Stimulated activated naive CD4-positive, alpha-beta T cell (primary cell): ENCODE measurements around the gene RBM19.

Source experiments
- DNase-seq, 6 experiments: peaks; one replicate each; lab custom pipeline; 2025; lab: John Stamatoyannopoulos, UW

The RBM19 gene

DNA sequence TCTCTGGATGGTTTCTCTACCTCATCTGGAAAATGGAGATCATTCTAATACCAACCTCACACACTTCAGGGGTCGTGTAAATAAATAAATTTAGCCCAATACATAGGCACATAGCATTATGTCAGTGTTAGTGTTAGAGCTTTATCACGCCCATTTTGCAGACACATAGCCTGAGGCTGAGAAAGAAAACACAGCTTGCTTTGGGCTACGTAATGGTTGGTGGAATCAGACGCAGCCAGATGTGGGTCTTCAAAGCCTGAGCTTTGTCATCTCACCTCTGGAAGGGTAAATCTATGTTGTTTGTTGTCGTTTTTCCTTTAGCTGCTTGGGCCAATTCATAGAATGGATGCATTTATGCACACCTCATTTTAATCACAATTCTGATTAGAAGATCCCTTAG, 191.6 kb downstream of the RBM19 start:
- DNase-seq: no peak

DNA sequence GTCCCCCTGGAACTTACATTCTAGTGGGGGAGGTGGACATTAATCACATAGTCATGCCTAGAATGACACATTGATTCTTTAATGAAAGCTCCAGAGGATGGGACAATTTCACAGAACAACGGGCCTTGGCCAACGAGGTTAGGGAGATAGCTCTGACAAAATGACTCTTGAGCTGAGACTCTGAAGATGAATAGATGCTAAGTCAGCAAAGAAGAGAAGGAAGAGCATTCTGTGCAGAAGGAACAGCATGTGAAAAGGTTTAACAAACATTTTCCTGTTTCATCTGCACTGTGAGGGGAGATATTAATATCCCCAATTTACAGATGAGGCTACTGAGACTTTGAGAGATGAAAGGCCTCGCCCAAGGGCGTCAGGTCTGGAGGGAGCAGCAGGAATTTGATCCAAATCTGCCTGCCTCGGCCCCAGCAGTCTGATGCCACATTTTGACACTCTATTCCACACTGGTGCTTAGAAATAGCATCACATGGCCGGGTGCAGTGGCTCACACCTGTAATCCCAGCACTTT, 193.6 kb downstream of the RBM19 start:
- no peak for DNase-seq

DNA sequence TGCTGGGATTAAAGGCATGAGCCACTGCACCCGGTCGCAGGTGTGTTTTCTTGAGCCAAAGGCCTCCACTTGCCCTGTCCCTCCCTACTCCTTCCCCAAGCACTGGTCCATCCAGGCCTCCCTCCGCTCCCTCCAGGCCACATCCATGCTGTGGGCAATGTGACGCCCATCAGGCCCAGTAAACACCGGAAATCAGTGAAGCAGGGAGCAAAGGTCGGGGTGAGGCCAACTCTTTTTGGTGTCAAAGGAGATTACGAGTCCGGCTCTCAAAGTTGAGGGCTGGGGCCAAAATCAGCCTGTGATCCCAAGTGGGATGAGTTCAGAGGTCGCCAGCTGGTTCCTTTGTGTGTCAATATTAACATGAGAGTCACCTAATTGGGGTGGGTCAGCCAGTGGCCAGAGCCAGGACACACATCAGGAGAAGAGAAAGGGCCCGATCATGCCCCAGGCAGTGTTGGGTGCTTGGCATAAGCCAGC, 195.7 kb downstream of the RBM19 start:
- no peak for DNase-seq

DNA sequence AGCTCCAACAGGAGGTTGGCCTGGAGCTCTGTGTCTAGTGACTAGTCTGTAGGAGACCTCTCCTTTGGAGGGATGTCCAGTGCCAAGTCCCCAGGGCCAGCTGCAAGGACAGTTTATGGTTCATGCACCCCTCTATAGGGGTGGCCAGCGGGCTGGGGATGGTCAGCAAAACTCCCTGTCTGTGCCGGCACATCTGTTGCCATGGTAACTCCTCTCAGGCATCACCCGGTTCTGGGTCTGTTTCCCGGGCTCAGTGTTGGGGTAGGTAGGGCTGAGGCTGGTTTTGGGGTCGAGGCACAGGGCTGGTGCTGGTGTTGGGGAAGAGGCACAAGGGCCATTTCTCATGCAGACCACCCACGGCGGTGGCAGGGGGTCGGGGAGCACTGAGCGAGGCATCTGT, 196.8 kb downstream of the RBM19 start:
- no peak for DNase-seq

DNA sequence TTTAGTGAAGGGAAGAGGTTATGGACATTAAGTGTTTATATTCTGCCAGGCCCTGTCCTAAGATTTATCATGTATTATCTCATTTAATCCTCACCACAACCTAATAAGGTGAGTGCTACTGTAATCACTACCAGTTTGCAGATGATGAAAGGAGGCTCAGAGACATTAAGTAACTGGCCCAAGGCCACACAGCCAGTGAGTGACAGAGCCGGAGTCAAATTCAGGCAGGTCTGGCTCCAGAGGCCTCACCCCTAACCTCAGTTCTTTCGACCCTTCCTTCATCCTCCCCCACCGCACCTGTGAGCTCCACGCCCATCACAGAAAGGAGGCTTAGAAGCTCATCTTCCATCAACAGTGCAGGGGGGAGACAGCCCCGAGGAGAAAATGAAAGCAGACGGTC, 197.3 kb downstream of the RBM19 start:
- no peak for DNase-seq

DNA sequence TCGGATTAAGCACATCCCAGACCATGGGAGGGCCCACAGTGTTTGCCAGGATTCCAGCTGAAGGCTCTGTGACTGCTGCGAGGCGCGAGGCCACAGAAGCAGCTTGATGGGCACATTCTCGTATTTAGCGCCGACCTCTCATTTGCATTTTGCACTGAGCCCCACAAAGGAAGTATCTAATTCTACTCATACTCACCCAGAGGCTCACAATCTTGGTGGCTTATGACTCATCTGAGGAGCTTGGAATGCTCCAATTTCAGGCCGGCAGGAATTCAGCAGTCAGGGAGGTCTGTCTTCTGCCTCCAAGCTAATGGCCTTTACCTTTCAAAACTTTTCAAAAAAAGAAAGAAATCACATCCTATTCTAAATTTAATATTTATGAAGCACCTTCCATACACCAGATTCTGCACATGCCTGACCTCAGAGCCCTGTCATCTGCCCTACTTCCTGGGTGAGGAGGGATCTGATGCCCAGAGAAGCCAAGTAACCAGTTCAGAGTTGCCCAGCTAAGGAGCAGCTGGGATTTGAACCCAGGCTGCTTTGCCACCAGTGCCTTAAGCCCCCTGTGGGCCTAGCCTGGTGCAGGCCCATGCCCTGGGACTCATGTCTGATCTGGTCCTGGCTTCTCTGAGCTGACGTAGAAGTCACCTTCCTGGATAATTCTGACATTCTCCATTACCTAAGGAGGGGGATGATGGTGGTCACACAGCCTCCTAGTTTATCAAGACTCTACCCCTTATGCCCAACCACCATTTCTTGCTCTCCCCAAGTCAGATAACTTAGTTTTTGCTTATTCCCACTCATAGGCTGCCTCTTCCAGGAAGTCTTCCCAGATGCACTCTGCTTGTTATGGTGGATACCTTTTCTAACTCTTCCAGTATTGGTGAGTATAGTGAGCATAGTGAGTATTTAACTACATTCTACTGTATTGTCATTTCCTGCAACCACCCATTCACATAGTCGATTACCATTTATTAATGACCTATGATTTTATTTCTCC, 198.9 kb downstream of the RBM19 start:
- DNase-seq: no peak
